GM23338 (cell line): ENCODE results near the gene RABIF. TPM values are rescaled to one million over a fixed set of nuclear protein-coding genes. Genes with fewer than 3 reads are reported as not detected.
"Not testable (repeated sequence)": the region's sequence is repeated elsewhere in the genome, so short reads cannot be mapped to it uniquely, and the experiment has no call there.

Source experiments
- ATAC-seq: fragments of 200-7000 bp; cut with Tn5 transposase; 3 replicates; pipeline ENCODE4 v1.9.1; 2020
- DNase-seq: peaks from one replicate; pipeline ENCODE4 v3.0.0-alpha.2; 2015; ENCODE audit warnings: low spot score
- H2AFZ ChIP-seq: fragments of 200-600 bp; sonication (generic); 2 replicates; pipeline ENCODE4 v1.8.0; 2016; ENCODE audit warnings: antibody characterized with exemption, mild to moderate bottlenecking, moderate library complexity
- H3F3A ChIP-seq: fragments of 200-600 bp; sonication (generic); replicated peaks from 2 replicates; pipeline ENCODE4 v1.8.0; 2017; ENCODE audit warnings: antibody characterized with exemption, mixed run types, low read depth
- H3K27ac ChIP-seq: fragments of 200-600 bp; sonication (generic); 2 replicates; pipeline ENCODE4 v1.6.1; 2016; ENCODE audit warnings: low read depth
- H3K27me3 ChIP-seq: fragments of 200-600 bp; sonication (generic); 2 replicates; pipeline ENCODE4 v1.8.0; 2016; ENCODE audit warnings: mild to moderate bottlenecking, mixed run types, moderate library complexity; ENCODE audit not compliant: insufficient read depth
- H3K36me3 ChIP-seq: fragments of 200-600 bp; sonication (generic); 2 replicates; pipeline ENCODE4 v1.8.0; 2016; ENCODE audit warnings: mild to moderate bottlenecking; ENCODE audit not compliant: insufficient read depth
- H3K4me1 ChIP-seq: fragments of 200-600 bp; sonication (generic); 2 replicates; pipeline ENCODE4 v1.8.0; 2016; ENCODE audit warnings: mild to moderate bottlenecking, moderate library complexity; ENCODE audit not compliant: insufficient read depth
- H3K4me2 ChIP-seq: fragments of 200-600 bp; sonication (generic); 2 replicates; pipeline ENCODE4 v1.7.1; 2017; ENCODE audit warnings: mixed run types
- H3K4me3 ChIP-seq: fragments of 200-600 bp; sonication (generic); 2 replicates; pipeline ENCODE4 v1.6.1; 2016; ENCODE audit warnings: mixed run types
- H3K79me2 ChIP-seq: fragments of 200-600 bp; sonication (generic); replicated peaks from 2 replicates; pipeline ENCODE4 v1.8.0; 2017; ENCODE audit warnings: mild to moderate bottlenecking; ENCODE audit not compliant: insufficient read depth
- H3K9me2 ChIP-seq: fragments of 200-600 bp; sonication (generic); 2 replicates; pipeline ENCODE4 v1.8.0; 2017; ENCODE audit not compliant: insufficient read depth
- H4K20me1 ChIP-seq: fragments of 200-600 bp; sonication (generic); replicated peaks from 2 replicates; pipeline ENCODE4 v1.8.0; 2017; ENCODE audit warnings: mild to moderate bottlenecking; ENCODE audit not compliant: insufficient read depth
- H3K27ac Mint-ChIP-seq: 2 replicates; pipeline ENCODE4 v1.8.0; 2020; ENCODE audit warnings: inconsistent platforms, mild to moderate bottlenecking, moderate library complexity, mixed read lengths
- H3K27me3 Mint-ChIP-seq: 3 replicates; pipeline ENCODE4 v1.8.0; 2022; ENCODE audit warnings: low read depth, mild to moderate bottlenecking, moderate library complexity, mixed read lengths, inconsistent platforms; ENCODE audit not compliant: insufficient read depth, poor library complexity
- H3K36me3 Mint-ChIP-seq: 3 replicates; pipeline ENCODE4 v1.8.0; 2021; ENCODE audit warnings: low read depth, mild to moderate bottlenecking, inconsistent platforms, moderate library complexity, mixed read lengths
- H3K4me1 Mint-ChIP-seq: 3 replicates; pipeline ENCODE4 v1.8.0; 2020; ENCODE audit warnings: mild to moderate bottlenecking, inconsistent platforms, mixed read lengths
- H3K4me3 Mint-ChIP-seq: 3 replicates; pipeline ENCODE4 v1.8.0; 2021; ENCODE audit warnings: moderate library complexity, mild to moderate bottlenecking, inconsistent platforms, mixed read lengths
- H3K9me3 Mint-ChIP-seq: 3 replicates; pipeline ENCODE4 v1.8.0; 2020; ENCODE audit warnings: moderate library complexity, mild to moderate bottlenecking, inconsistent platforms, mixed read lengths
- polyA plus RNA-seq: library from polyadenylated mRNA; unstranded; fragments of >200 nt; fragmentation: Nextera tagmentation; extraction: Ambion mirVana; gene quantifications from 2 replicates; pipeline ENCODE4 v1.2.1, GENCODE V29; 2016
- small RNA-seq: library from RNA; depleted of rRNA; stranded (forward); fragments of <200 nt; gene quantifications from one replicate; pipeline ENCODE3, GENCODE V24; 2014; ENCODE audit warnings: low replicate concordance
- total RNA-seq: library from RNA; depleted of rRNA; stranded (reverse); fragments of >200 nt; shearing (Covaris generic); gene quantifications from 2 replicates; pipeline ENCODE4 v1.2.3, GENCODE V29; 2014; rRNA removed

Gene RABIF
- total and polyA plus RNA-seq, 2 experiments from 2014 or later = 4.9 to 7.6 TPM

DNA sequence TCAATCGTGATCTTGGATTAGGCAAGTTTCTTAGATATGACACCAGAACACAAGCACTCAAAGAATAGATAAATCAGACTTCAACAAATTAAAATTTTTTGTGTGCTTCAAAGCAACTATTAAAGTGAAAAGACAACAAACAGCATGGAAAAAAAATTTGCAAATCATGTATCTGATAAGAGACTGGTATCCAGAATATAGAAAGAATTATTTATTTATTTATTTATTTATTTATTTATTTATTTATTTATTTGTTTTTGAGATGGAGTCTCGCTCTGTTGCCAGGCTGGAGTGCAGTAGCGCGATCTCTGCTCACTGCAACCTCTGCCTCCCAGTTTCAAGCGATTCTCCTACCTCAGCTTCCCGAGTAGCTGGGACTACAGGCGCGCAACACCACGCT, 59.7 kb downstream of the RABIF start:
- H3K4me1 Mint-ChIP-seq, H2AFZ ChIP-seq, H3K27ac ChIP-seq, H3K79me2 ChIP-seq, H3K27me3 ChIP-seq, H3F3A ChIP-seq, ATAC-seq, H3K9me3 Mint-ChIP-seq, H3K36me3 Mint-ChIP-seq, DNase-seq, H3K4me3 ChIP-seq, H3K4me2 ChIP-seq, H3K4me3 Mint-ChIP-seq, H3K9me2 ChIP-seq, H3K36me3 ChIP-seq, H3K27ac Mint-ChIP-seq, H4K20me1 ChIP-seq, H3K4me1 ChIP-seq: not testable (repeated sequence)
- peaks cover 11% of the 10 kb centered on the region for H3K27me3 Mint-ChIP-seq

Small RNAs within 50 kb of the gene (small RNA-seq; reads per million reads assigned to genes)
- gene RF00019 = not detected

Other genes with a start within 250 kb of the RABIF start
- 11.4 and 12.5 TPM in 2 replicates for gene SYT2, start 178.7 kb downstream of the RABIF start, total RNA-seq
- gene SYT2, start 178.7 kb downstream of the RABIF start, polyA plus RNA-seq = 2.4 TPM in 2 replicates
- 186 and 202 TPM in 2 replicates for gene KDM5B, start 80.7 kb downstream of the RABIF start, total RNA-seq
- gene KDM5B, start 80.7 kb downstream of the RABIF start, polyA plus RNA-seq = 150 and 175 TPM in 2 replicates
- 7.2 TPM in 1 of 2 replicates, not detected in the other for gene PCAT6, start 78.2 kb downstream of the RABIF start, total RNA-seq
- gene PCAT6, start 78.2 kb downstream of the RABIF start, polyA plus RNA-seq = 28.1 and 28.7 TPM in 2 replicates
- gene KLHL12, start 38.1 kb upstream of the RABIF start, total RNA-seq = 27.5 and 27.6 TPM in 2 replicates
- 14.6 and 15.5 TPM in 2 replicates for gene KLHL12, start 38.1 kb upstream of the RABIF start, polyA plus RNA-seq
- 59.1 and 61.2 TPM in 2 replicates for gene ADIPOR1, start 69.2 kb upstream of the RABIF start, total RNA-seq
- 45.3 and 47.2 TPM in 2 replicates for gene ADIPOR1, start 69.2 kb upstream of the RABIF start, polyA plus RNA-seq
- 9.2 and 12.6 TPM in 2 replicates for gene CYB5R1, start 78.1 kb upstream of the RABIF start, total RNA-seq
- gene CYB5R1, start 78.1 kb upstream of the RABIF start, polyA plus RNA-seq = 9.0 and 10.5 TPM in 2 replicates
- gene TMEM183A, start 118.2 kb upstream of the RABIF start, total RNA-seq = 107 and 128 TPM in 2 replicates
- gene TMEM183A, start 118.2 kb upstream of the RABIF start, polyA plus RNA-seq = 54.7 and 55.1 TPM in 2 replicates
- gene PPFIA4, start 137.3 kb upstream of the RABIF start, total RNA-seq = 7.6 and 8.0 TPM in 2 replicates
- 1.3 and 2.2 TPM in 2 replicates for gene PPFIA4, start 137.3 kb upstream of the RABIF start, polyA plus RNA-seq
- not detected in 2 replicates for gene MYOG, start 196.9 kb upstream of the RABIF start, total RNA-seq
- gene MYOG, start 196.9 kb upstream of the RABIF start, polyA plus RNA-seq = not detected in 2 replicates
- gene ADORA1, start 238.6 kb upstream of the RABIF start, total RNA-seq = 1.8 and 3.8 TPM in 2 replicates
- 0.63 and 1.5 TPM in 2 replicates for gene ADORA1, start 238.6 kb upstream of the RABIF start, polyA plus RNA-seq